GM23338 (cell line): ENCODE results near the gene SLC1A3. TPM values are rescaled to one million over a fixed set of nuclear protein-coding genes. Genes with fewer than 3 reads are reported as not detected.

Experiments
- ATAC-seq: fragments of 200-7000 bp; cut with Tn5 transposase; 3 replicates; pipeline ENCODE4 v1.9.1; 2020
- DNase-seq: peaks from one replicate; pipeline ENCODE4 v3.0.0-alpha.2; 2015; ENCODE audit warnings: low spot score
- H2AFZ ChIP-seq: fragments of 200-600 bp; sonication (generic); 2 replicates; pipeline ENCODE4 v1.8.0; 2016; ENCODE audit warnings: antibody characterized with exemption, mild to moderate bottlenecking, moderate library complexity
- H3F3A ChIP-seq: fragments of 200-600 bp; sonication (generic); replicated peaks from 2 replicates; pipeline ENCODE4 v1.8.0; 2017; ENCODE audit warnings: antibody characterized with exemption, mixed run types, low read depth
- H3K27ac ChIP-seq: fragments of 200-600 bp; sonication (generic); 2 replicates; pipeline ENCODE4 v1.6.1; 2016; ENCODE audit warnings: low read depth
- H3K27me3 ChIP-seq: fragments of 200-600 bp; sonication (generic); 2 replicates; pipeline ENCODE4 v1.8.0; 2016; ENCODE audit warnings: mild to moderate bottlenecking, mixed run types, moderate library complexity; ENCODE audit not compliant: insufficient read depth
- H3K36me3 ChIP-seq: fragments of 200-600 bp; sonication (generic); 2 replicates; pipeline ENCODE4 v1.8.0; 2016; ENCODE audit warnings: mild to moderate bottlenecking; ENCODE audit not compliant: insufficient read depth
- H3K4me1 ChIP-seq: fragments of 200-600 bp; sonication (generic); 2 replicates; pipeline ENCODE4 v1.8.0; 2016; ENCODE audit warnings: mild to moderate bottlenecking, moderate library complexity; ENCODE audit not compliant: insufficient read depth
- H3K4me2 ChIP-seq: fragments of 200-600 bp; sonication (generic); 2 replicates; pipeline ENCODE4 v1.7.1; 2017; ENCODE audit warnings: mixed run types
- H3K4me3 ChIP-seq: fragments of 200-600 bp; sonication (generic); 2 replicates; pipeline ENCODE4 v1.6.1; 2016; ENCODE audit warnings: mixed run types
- H3K79me2 ChIP-seq: fragments of 200-600 bp; sonication (generic); replicated peaks from 2 replicates; pipeline ENCODE4 v1.8.0; 2017; ENCODE audit warnings: mild to moderate bottlenecking; ENCODE audit not compliant: insufficient read depth
- H3K9me2 ChIP-seq: fragments of 200-600 bp; sonication (generic); 2 replicates; pipeline ENCODE4 v1.8.0; 2017; ENCODE audit not compliant: insufficient read depth
- H4K20me1 ChIP-seq: fragments of 200-600 bp; sonication (generic); replicated peaks from 2 replicates; pipeline ENCODE4 v1.8.0; 2017; ENCODE audit warnings: mild to moderate bottlenecking; ENCODE audit not compliant: insufficient read depth
- H3K27ac Mint-ChIP-seq: 2 replicates; pipeline ENCODE4 v1.8.0; 2020; ENCODE audit warnings: inconsistent platforms, mild to moderate bottlenecking, moderate library complexity, mixed read lengths
- H3K27me3 Mint-ChIP-seq: 3 replicates; pipeline ENCODE4 v1.8.0; 2022; ENCODE audit warnings: low read depth, mild to moderate bottlenecking, moderate library complexity, mixed read lengths, inconsistent platforms; ENCODE audit not compliant: insufficient read depth, poor library complexity
- H3K36me3 Mint-ChIP-seq: 3 replicates; pipeline ENCODE4 v1.8.0; 2021; ENCODE audit warnings: low read depth, mild to moderate bottlenecking, inconsistent platforms, moderate library complexity, mixed read lengths
- H3K4me1 Mint-ChIP-seq: 3 replicates; pipeline ENCODE4 v1.8.0; 2020; ENCODE audit warnings: mild to moderate bottlenecking, inconsistent platforms, mixed read lengths
- H3K4me3 Mint-ChIP-seq: 3 replicates; pipeline ENCODE4 v1.8.0; 2021; ENCODE audit warnings: moderate library complexity, mild to moderate bottlenecking, inconsistent platforms, mixed read lengths
- H3K9me3 Mint-ChIP-seq: 3 replicates; pipeline ENCODE4 v1.8.0; 2020; ENCODE audit warnings: moderate library complexity, mild to moderate bottlenecking, inconsistent platforms, mixed read lengths
- CREB1 ChIP-seq: fragments of 250-450 bp; sonication (Bioruptor Pico); IDR thresholded peaks from 2 replicates; pipeline ENCODE4 v1.5.0; 2020; ENCODE audit warnings: low read depth, mild to moderate bottlenecking, moderate library complexity
- EZH2 ChIP-seq: fragments of 200-600 bp; sonication (generic); IDR thresholded peaks from one replicate; pipeline ENCODE4 v1.8.0; 2017; ENCODE audit warnings: antibody characterized with exemption, mild to moderate bottlenecking, low read depth; ENCODE audit not compliant: unreplicated experiment
- EZH2phosphoT487 ChIP-seq: fragments of 200-600 bp; sonication (generic); IDR thresholded peaks from one replicate; pipeline ENCODE4 v1.8.1; 2018; ENCODE audit warnings: antibody characterized with exemption; ENCODE audit not compliant: unreplicated experiment
- JUNB ChIP-seq: IDR thresholded peaks from one replicate; pipeline ENCODE4 v1.6.1; 2016; ENCODE audit warnings: antibody characterized with exemption; ENCODE audit not compliant: unreplicated experiment
- NANOG ChIP-seq: IDR thresholded peaks from 2 replicates; pipeline ENCODE4 v1.6.1; 2016; ENCODE audit warnings: antibody characterized with exemption, borderline replicate concordance
- POLR2AphosphoS5 ChIP-seq: IDR thresholded peaks from 2 replicates; pipeline ENCODE4 v1.6.1; 2016; ENCODE audit warnings: antibody characterized with exemption, low read depth
- STAT1 ChIP-seq: IDR thresholded peaks from one replicate; pipeline ENCODE4 v1.6.1; 2016; ENCODE audit warnings: antibody characterized with exemption; ENCODE audit not compliant: unreplicated experiment
- ZNF114 ChIP-seq: fragments of 250-450 bp; sonication (Bioruptor Pico); IDR thresholded peaks from 2 replicates; pipeline ENCODE4 v1.5.0; 2020; ENCODE audit warnings: mild to moderate bottlenecking, moderate library complexity
- ZNF331 ChIP-seq: fragments of 250-450 bp; sonication (Bioruptor Pico); IDR thresholded peaks from 2 replicates; pipeline ENCODE4 v1.5.0; 2020; ENCODE audit warnings: low read depth, mild to moderate bottlenecking, moderate library complexity
- polyA plus RNA-seq: library from polyadenylated mRNA; unstranded; fragments of >200 nt; fragmentation: Nextera tagmentation; extraction: Ambion mirVana; gene quantifications from 2 replicates; pipeline ENCODE4 v1.2.1, GENCODE V29; 2016
- total RNA-seq: library from RNA; depleted of rRNA; stranded (reverse); fragments of >200 nt; shearing (Covaris generic); gene quantifications from 2 replicates; pipeline ENCODE4 v1.2.3, GENCODE V29; 2014
- TF ChIP-seq, protein P1 (sequence below): IDR thresholded peaks from 2 replicates; pipeline ENCODE4 v1.6.1; 2016; ENCODE audit warnings: antibody characterized with exemption
- TF ChIP-seq, protein P2 (sequence below), 2 experiments: fragments of 200-600 bp in 1 of 2; sonication (generic) in 1 of 2; conservative IDR thresholded peaks; 2 replicates each; pipeline versions ENCODE4 v1.5.1 to v1.6.1; 2016 to 2017; ENCODE audit warnings: antibody characterized with exemption in 2 of 2, low read depth in 2 of 2, mild to moderate bottlenecking in 2 of 2, moderate library complexity in 1 of 2
- TF ChIP-seq, protein P3 (sequence below): fragments of 250-450 bp; sonication (Bioruptor Pico); IDR thresholded peaks from 2 replicates; pipeline ENCODE4 v1.5.0; 2020; ENCODE audit warnings: mild to moderate bottlenecking, moderate library complexity
- TF ChIP-seq, protein P4 (sequence below): IDR thresholded peaks from one replicate; pipeline ENCODE4 v1.6.1; 2018; ENCODE audit warnings: antibody characterized with exemption; ENCODE audit not compliant: unreplicated experiment

SLC1A3 gene
- total and polyA plus RNA-seq, 2 experiments from 2014 or later: 29.0 to 40.7 TPM

DNA sequence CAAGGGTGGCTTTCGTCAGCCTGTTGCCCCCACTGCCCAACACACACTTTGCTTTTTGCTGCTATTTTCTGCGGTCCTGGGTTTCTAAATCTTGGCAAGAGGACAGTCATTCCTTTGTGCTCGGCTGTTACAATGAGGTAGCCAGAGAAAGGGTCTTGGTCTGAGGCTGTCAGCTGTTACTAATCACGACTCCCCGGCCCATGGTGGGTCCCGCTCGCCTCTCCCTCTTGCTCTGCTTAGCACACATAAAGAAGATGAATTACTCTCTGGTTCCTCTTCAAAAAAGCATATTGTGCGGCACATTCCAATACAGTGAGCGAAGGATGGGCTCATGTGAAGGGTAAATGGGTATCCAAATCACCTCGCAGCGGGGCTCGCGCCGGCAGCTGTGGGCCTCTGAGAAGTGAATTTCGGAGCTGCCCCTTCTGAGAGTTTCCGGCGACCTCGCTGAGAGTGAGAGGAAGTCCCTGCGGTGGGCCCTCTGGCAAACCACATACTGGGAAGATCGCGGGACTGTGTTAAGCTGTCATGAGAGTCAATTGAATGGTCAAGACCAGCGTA, 56.0 kb downstream of the SLC1A3 start:
- H2AFZ ChIP-seq: no peak overlapping the region

More for the DNA sequence above, 56.0 kb downstream of the SLC1A3 start:
- Mint-ChIP-seq H3K36me3 (no peaks in the 10 kb centered on the region), H3K27ac (0 out of 2 replicates have a peak overlapping the region, but pooled peaks have one; percentile 14), H3K9me3 (no peaks in the 10 kb centered on the region), H3K4me1 (peaks cover 30% of the 10 kb centered on the region), H3K27me3 (no peaks in the 10 kb centered on the region), H3K4me3 (no peak overlapping the region)
- H3K36me3 ChIP-seq: peaks cover 3% of the 10 kb centered on the region; the same call in 1 of the 2 replicates
- H3K4me1 ChIP-seq: peaks cover 9% of the 10 kb centered on the region; the same call in 1 of the 2 replicates
- TF ChIP-seq EZH2phosphoT487: no peak
- no peak for TF ChIP-seq EZH2
- TF ChIP-seq JUNB: no peak
- TF ChIP-seq, protein P1, sequence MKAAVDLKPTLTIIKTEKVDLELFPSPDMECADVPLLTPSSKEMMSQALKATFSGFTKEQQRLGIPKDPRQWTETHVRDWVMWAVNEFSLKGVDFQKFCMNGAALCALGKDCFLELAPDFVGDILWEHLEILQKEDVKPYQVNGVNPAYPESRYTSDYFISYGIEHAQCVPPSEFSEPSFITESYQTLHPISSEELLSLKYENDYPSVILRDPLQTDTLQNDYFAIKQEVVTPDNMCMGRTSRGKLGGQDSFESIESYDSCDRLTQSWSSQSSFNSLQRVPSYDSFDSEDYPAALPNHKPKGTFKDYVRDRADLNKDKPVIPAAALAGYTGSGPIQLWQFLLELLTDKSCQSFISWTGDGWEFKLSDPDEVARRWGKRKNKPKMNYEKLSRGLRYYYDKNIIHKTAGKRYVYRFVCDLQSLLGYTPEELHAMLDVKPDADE: no peak
- TF ChIP-seq, protein P2, sequence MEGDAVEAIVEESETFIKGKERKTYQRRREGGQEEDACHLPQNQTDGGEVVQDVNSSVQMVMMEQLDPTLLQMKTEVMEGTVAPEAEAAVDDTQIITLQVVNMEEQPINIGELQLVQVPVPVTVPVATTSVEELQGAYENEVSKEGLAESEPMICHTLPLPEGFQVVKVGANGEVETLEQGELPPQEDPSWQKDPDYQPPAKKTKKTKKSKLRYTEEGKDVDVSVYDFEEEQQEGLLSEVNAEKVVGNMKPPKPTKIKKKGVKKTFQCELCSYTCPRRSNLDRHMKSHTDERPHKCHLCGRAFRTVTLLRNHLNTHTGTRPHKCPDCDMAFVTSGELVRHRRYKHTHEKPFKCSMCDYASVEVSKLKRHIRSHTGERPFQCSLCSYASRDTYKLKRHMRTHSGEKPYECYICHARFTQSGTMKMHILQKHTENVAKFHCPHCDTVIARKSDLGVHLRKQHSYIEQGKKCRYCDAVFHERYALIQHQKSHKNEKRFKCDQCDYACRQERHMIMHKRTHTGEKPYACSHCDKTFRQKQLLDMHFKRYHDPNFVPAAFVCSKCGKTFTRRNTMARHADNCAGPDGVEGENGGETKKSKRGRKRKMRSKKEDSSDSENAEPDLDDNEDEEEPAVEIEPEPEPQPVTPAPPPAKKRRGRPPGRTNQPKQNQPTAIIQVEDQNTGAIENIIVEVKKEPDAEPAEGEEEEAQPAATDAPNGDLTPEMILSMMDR (conservative IDR thresholded peaks at IDR 0.05; ENCODE audit: low read depth in 2 of 2): no peak
- no peak for TF ChIP-seq NANOG
- TF ChIP-seq ZNF331: no peak
- TF ChIP-seq POLR2AphosphoS5: no peak
- TF ChIP-seq, protein P3, sequence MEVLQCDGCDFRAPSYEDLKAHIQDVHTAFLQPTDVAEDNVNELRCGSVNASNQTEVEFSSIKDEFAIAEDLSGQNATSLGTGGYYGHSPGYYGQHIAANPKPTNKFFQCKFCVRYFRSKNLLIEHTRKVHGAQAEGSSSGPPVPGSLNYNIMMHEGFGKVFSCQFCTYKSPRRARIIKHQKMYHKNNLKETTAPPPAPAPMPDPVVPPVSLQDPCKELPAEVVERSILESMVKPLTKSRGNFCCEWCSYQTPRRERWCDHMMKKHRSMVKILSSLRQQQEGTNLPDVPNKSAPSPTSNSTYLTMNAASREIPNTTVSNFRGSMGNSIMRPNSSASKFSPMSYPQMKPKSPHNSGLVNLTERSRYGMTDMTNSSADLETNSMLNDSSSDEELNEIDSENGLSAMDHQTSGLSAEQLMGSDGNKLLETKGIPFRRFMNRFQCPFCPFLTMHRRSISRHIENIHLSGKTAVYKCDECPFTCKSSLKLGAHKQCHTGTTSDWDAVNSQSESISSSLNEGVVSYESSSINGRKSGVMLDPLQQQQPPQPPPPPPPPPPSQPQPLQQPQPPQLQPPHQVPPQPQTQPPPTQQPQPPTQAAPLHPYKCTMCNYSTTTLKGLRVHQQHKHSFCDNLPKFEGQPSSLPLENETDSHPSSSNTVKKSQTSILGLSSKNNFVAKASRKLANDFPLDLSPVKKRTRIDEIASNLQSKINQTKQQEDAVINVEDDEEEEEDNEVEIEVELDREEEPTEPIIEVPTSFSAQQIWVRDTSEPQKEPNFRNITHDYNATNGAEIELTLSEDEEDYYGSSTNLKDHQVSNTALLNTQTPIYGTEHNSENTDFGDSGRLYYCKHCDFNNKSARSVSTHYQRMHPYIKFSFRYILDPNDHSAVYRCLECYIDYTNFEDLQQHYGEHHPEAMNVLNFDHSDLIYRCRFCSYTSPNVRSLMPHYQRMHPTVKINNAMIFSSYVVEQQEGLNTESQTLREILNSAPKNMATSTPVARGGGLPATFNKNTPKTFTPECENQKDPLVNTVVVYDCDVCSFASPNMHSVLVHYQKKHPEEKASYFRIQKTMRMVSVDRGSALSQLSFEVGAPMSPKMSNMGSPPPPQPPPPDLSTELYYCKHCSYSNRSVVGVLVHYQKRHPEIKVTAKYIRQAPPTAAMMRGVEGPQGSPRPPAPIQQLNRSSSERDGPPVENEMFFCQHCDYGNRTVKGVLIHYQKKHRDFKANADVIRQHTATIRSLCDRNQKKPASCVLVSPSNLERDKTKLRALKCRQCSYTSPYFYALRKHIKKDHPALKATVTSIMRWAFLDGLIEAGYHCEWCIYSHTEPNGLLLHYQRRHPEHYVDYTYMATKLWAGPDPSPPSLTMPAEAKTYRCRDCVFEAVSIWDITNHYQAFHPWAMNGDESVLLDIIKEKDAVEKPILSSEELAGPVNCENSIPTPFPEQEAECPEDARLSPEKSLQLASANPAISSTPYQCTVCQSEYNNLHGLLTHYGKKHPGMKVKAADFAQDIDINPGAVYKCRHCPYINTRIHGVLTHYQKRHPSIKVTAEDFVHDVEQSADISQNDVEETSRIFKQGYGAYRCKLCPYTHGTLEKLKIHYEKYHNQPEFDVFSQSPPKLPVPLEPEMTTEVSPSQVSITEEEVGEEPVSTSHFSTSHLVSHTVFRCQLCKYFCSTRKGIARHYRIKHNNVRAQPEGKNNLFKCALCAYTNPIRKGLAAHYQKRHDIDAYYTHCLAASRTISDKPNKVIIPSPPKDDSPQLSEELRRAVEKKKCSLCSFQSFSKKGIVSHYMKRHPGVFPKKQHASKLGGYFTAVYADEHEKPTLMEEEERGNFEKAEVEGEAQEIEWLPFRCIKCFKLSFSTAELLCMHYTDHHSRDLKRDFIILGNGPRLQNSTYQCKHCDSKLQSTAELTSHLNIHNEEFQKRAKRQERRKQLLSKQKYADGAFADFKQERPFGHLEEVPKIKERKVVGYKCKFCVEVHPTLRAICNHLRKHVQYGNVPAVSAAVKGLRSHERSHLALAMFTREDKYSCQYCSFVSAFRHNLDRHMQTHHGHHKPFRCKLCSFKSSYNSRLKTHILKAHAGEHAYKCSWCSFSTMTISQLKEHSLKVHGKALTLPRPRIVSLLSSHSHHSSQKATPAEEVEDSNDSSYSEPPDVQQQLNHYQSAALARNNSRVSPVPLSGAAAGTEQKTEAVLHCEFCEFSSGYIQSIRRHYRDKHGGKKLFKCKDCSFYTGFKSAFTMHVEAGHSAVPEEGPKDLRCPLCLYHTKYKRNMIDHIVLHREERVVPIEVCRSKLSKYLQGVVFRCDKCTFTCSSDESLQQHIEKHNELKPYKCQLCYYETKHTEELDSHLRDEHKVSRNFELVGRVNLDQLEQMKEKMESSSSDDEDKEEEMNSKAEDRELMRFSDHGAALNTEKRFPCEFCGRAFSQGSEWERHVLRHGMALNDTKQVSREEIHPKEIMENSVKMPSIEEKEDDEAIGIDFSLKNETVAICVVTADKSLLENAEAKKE (CRISPR knock-in tag): no peak
- TF ChIP-seq, protein P4, sequence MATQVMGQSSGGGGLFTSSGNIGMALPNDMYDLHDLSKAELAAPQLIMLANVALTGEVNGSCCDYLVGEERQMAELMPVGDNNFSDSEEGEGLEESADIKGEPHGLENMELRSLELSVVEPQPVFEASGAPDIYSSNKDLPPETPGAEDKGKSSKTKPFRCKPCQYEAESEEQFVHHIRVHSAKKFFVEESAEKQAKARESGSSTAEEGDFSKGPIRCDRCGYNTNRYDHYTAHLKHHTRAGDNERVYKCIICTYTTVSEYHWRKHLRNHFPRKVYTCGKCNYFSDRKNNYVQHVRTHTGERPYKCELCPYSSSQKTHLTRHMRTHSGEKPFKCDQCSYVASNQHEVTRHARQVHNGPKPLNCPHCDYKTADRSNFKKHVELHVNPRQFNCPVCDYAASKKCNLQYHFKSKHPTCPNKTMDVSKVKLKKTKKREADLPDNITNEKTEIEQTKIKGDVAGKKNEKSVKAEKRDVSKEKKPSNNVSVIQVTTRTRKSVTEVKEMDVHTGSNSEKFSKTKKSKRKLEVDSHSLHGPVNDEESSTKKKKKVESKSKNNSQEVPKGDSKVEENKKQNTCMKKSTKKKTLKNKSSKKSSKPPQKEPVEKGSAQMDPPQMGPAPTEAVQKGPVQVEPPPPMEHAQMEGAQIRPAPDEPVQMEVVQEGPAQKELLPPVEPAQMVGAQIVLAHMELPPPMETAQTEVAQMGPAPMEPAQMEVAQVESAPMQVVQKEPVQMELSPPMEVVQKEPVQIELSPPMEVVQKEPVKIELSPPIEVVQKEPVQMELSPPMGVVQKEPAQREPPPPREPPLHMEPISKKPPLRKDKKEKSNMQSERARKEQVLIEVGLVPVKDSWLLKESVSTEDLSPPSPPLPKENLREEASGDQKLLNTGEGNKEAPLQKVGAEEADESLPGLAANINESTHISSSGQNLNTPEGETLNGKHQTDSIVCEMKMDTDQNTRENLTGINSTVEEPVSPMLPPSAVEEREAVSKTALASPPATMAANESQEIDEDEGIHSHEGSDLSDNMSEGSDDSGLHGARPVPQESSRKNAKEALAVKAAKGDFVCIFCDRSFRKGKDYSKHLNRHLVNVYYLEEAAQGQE: no peak
- TF ChIP-seq CREB1 (CRISPR knock-in tag): no peak
- TF ChIP-seq ZNF114 (CRISPR knock-in tag): no peak
- TF ChIP-seq STAT1: no peak
- DNase-seq (no peak), ATAC-seq (no peak)
- H3K27me3 ChIP-seq: no peaks in the 10 kb centered on the region
- H3K4me3 ChIP-seq: no peak overlapping the region
- no peaks in the 10 kb centered on the region for H3K79me2 ChIP-seq
- no peaks in the 10 kb centered on the region; the same call in 1 of the 2 replicates for H4K20me1 ChIP-seq
- no peaks in the 10 kb centered on the region for H3K9me2 ChIP-seq
- H3F3A ChIP-seq: no peaks in the 10 kb centered on the region
- H3K27ac ChIP-seq: 0 out of 2 replicates have a peak overlapping the region, but pooled peaks have one; percentile 56
- no peak overlapping the region for H3K4me2 ChIP-seq
